DOHH2 (cell line): Measurements from ENCODE around the gene KMT2B.

ENCODE experiments used
- H3F3A ChIP-seq: fragments of 200-600 bp; sonication (generic), shearing (Covaris generic); 2 replicates; pipeline ENCODE4 v1.6.0; 2016; ENCODE audit warnings: antibody characterized with exemption, mild to moderate bottlenecking; ENCODE audit not compliant: control insufficient read depth, insufficient read depth
- H3K27ac ChIP-seq: fragments of 200-600 bp; sonication (generic); 2 replicates; pipeline ENCODE4 v1.5.1; 2014; ENCODE audit warnings: low read depth, mild to moderate bottlenecking, low read length, moderate library complexity
- H3K27me3 ChIP-seq: fragments of 200-600 bp; sonication (generic); 2 replicates; pipeline ENCODE4 v1.6.1; 2014; ENCODE audit warnings: mild to moderate bottlenecking, low read length, mixed read lengths; ENCODE audit not compliant: control insufficient read depth
- H3K36me3 ChIP-seq: fragments of 200-600 bp; sonication (generic); 2 replicates; pipeline ENCODE4 v1.6.1; 2014; ENCODE audit warnings: mild to moderate bottlenecking, low read length, moderate library complexity, mixed read lengths; ENCODE audit not compliant: control insufficient read depth
- H3K4me1 ChIP-seq: fragments of 200-600 bp; sonication (generic); 2 replicates; pipeline ENCODE4 v1.6.1; 2014; ENCODE audit warnings: mild to moderate bottlenecking, low read length, mixed read lengths; ENCODE audit not compliant: control insufficient read depth
- H3K4me2 ChIP-seq: fragments of 200-600 bp; sonication (generic); 2 replicates; pipeline ENCODE4 v1.6.0; 2014; ENCODE audit warnings: mild to moderate bottlenecking, low read length, moderate library complexity
- H3K4me3 ChIP-seq: fragments of 200-600 bp; sonication (generic); 2 replicates; pipeline ENCODE4 v1.5.1; 2014; ENCODE audit warnings: mild to moderate bottlenecking, low read length, mixed read lengths
- H3K79me2 ChIP-seq: fragments of 200-600 bp; sonication (generic); 2 replicates; pipeline ENCODE4 v1.6.1; 2014; ENCODE audit warnings: mild to moderate bottlenecking, low read length, mixed read lengths; ENCODE audit not compliant: control insufficient read depth
- H3K9me2 ChIP-seq: fragments of 200-600 bp; sonication (generic); replicated peaks from 2 replicates; pipeline ENCODE4 v1.6.1; 2014; ENCODE audit warnings: mild to moderate bottlenecking, low read length, mixed read lengths; ENCODE audit not compliant: control insufficient read depth
- H3K9me3 ChIP-seq: fragments of 200-600 bp; sonication (generic); 2 replicates; pipeline ENCODE4 v1.6.1; 2014; ENCODE audit warnings: antibody characterized with exemption, low read length, mixed read lengths; ENCODE audit not compliant: control insufficient read depth, insufficient read depth
- H4K20me1 ChIP-seq: fragments of 200-600 bp; sonication (generic); 2 replicates; pipeline ENCODE4 v1.6.0; 2014; ENCODE audit warnings: low read depth, mild to moderate bottlenecking, antibody characterized with exemption, low read length, moderate library complexity; ENCODE audit not compliant: control insufficient read depth, insufficient read depth
- CTCF ChIP-seq: fragments of 200-600 bp; sonication (generic); IDR thresholded peaks from one replicate; pipeline ENCODE4 v1.5.1; 2014; ENCODE audit warnings: antibody characterized with exemption, mild to moderate bottlenecking, low read depth, low read length; ENCODE audit not compliant: poor library complexity, severe bottlenecking
- EZH2phosphoT487 ChIP-seq: fragments of 200-600 bp; sonication (generic); IDR thresholded peaks from 2 replicates; pipeline ENCODE4 v1.6.1; 2017; ENCODE audit warnings: borderline replicate concordance, mild to moderate bottlenecking, antibody characterized with exemption, low read length, moderate library complexity, mixed read lengths

Gene KMT2B

GRCh38 chr19:35764432-35765315, 46.9 kb downstream of the KMT2B start:
- Histone ChIP-seq H3K27ac (no peak overlapping the region), H3K36me3 (peaks cover 37% of the 10 kb centered on the region), H3K9me2 (no peaks in the 10 kb centered on the region), H3F3A (no peaks in the 10 kb centered on the region), H3K4me2 (no peak overlapping the region), H3K9me3 (no peaks in the 10 kb centered on the region), H3K79me2 (peaks cover 15% of the 10 kb centered on the region), H3K4me3 (no peak overlapping the region), H3K27me3 (no peaks in the 10 kb centered on the region), H4K20me1 (no peaks in the 10 kb centered on the region), H3K4me1 (peaks cover 3% of the 10 kb centered on the region)
- TF ChIP-seq EZH2phosphoT487 (no peak), CTCF (no peak)

GRCh38 chr19:35766571-35767104, 48.8 kb downstream of the KMT2B start:
- no peaks in the 10 kb centered on the region for H3K79me2 ChIP-seq
- peaks cover 22% of the 10 kb centered on the region for H3K36me3 ChIP-seq
- 0 out of 2 replicates have a peak, but pooled peaks cover 2% of the 10 kb centered on the region for H3F3A ChIP-seq
- H3K4me2 ChIP-seq = no peak overlapping the region
- H3K4me1 ChIP-seq = no peaks in the 10 kb centered on the region
- H3K4me3 ChIP-seq = no peak overlapping the region
- H3K9me3 ChIP-seq = no peaks in the 10 kb centered on the region
- H4K20me1 ChIP-seq = no peaks in the 10 kb centered on the region
- no peaks in the 10 kb centered on the region for H3K27me3 ChIP-seq
- no peak overlapping the region for H3K27ac ChIP-seq
- no peaks in the 10 kb centered on the region for H3K9me2 ChIP-seq
- TF ChIP-seq CTCF = no peak
- TF ChIP-seq EZH2phosphoT487 = no peak

- H3K79me2 ChIP-seq = no peaks in the 10 kb centered on the region
- H3K4me3 ChIP-seq = no peak overlapping the region
- no peaks in the 10 kb centered on the region for H3K9me2 ChIP-seq
- no peak overlapping the region for H3K4me2 ChIP-seq
- TF ChIP-seq EZH2phosphoT487 = no peak
- TF ChIP-seq CTCF = no peak
- no peak overlapping the region for H3K27ac ChIP-seq
- H3F3A ChIP-seq = 0 out of 2 replicates have a peak, but pooled peaks cover 2% of the 10 kb centered on the region
- no peaks in the 10 kb centered on the region for H4K20me1 ChIP-seq
- peaks cover 17% of the 10 kb centered on the region for H3K36me3 ChIP-seq
- H3K4me1 ChIP-seq = no peaks in the 10 kb centered on the region
- H3K9me3 ChIP-seq = no peaks in the 10 kb centered on the region
- no peaks in the 10 kb centered on the region for H3K27me3 ChIP-seq
These were observed 49.7 kb downstream of the KMT2B start for GRCh38 chr19:35767288-35768081.
